M059J (cell line): ENCODE measurements around the gene FBXL4. TPM values are rescaled to one million over a fixed set of nuclear protein-coding genes. Genes with fewer than 3 reads are reported as not detected.

ENCODE experiments used
- DNase-seq: peaks from one replicate; pipeline ENCODE4 v3.0.0-alpha.2; 2012; ENCODE audit warnings: low read depth
- total RNA-seq: library from RNA; depleted of rRNA; stranded (reverse); fragments of >200 nt; shearing (Covaris generic); gene quantifications from 2 replicates; pipeline ENCODE4 v1.2.3, GENCODE V29; 2014; rRNA removed

FBXL4 gene
- total RNA-seq, 1 experiment from 2014 or later: 8.8 TPM

GRCh38 chr6:98825600-98826230 lies 122.0 kb downstream of the FBXL4 start:
- no peak for DNase-seq

- no peak for DNase-seq
Observed at GRCh38 chr6:98824902-98825599, 122.7 kb downstream of the FBXL4 start.

- DNase-seq: peak; percentile 66
Observed at GRCh38 chr6:98824162-98824901, 123.4 kb downstream of the FBXL4 start.

DNA sequence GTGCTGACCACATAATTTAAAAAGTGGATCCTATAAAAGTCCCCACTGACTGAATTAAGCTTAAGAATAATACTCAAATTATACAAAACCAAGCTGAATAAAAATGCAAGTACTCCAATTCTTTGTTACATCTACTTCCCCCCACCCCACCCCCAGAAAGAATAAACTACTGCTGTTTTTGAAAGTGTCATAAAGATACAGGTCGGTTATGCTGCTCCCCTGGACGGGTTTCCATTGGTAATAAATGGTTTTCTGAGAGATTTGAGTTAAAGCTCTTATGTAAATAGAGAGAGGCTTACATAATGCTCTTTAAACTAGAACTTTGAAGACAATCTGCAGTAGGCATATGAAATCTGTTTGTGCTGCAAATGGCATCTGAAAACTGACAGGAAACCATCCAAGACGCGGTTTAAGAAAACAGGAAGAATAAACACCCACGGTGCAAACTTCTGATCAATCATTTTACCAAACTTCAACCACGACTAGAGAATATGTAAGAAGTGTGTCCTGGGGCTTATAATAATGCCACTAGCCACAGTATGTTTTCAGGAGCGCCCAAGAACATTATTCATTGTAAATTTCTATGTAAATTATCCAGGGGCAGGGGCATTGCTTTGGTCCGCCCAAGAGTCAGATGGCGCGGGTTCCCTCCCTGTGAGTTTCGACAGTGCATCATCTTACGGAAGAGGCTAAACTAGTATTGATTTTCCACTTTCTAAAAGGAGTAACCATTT lies 124.2 kb downstream of the FBXL4 start:
- no peak for DNase-seq

- DNase-seq: peak; percentile 55
Observed at GRCh38 chr6:98821756-98822405, 125.9 kb downstream of the FBXL4 start.

Other genes starting within 250 kb of the FBXL4 start
- 3.3 and 6.2 TPM in 2 replicates for gene POU3F2, start 113.4 kb downstream of the FBXL4 start, total RNA-seq